Pancreas (tissue), 10 donors: ENCODE results near the gene WWC1. TPM values are rescaled to one million over a fixed set of nuclear protein-coding genes. Genes with fewer than 3 reads are reported as not detected.

Experiments used
- ATAC-seq, 4 donors: fragments of 200-7000 bp; cut with Tn5 transposase; one replicate each; pipeline versions ENCODE4 v1.8.0 to v1.9.1; 2020; ENCODE audit warnings: mild to moderate bottlenecking in 4 of 4, moderate library complexity in 4 of 4
- DNase-seq, 6 donors: peaks; one replicate each; pipeline ENCODE4 v3.0.0-alpha.2; 2020
- FAIRE-seq: peaks from 2 replicates; lab custom pipeline; 2012; peaks lifted over from hg19 to GRCh38; lab: Jason Lieb, UNC
- H3K27ac ChIP-seq, 4 donors: fragments of 200-600 bp; sonication (generic); 1 replicate in 3 of 4; 2 replicates in 1 of 4; pipeline versions ENCODE4 v1.5.0 to v1.8.0; 2020
- H3K27me3 ChIP-seq, 4 donors: fragments of 200-600 bp; one replicate each; pipeline ENCODE4 v1.8.0; 2021
- H3K36me3 ChIP-seq, 3 donors: fragments of 200-600 bp; sonication (generic) in 1 of 3; one replicate each; pipeline versions ENCODE4 v1.5.0 to v1.8.0; 2020 to 2021
- H3K4me1 ChIP-seq, 3 donors: fragments of 200-600 bp; one replicate each; pipeline ENCODE4 v1.8.0; 2021
- H3K4me3 ChIP-seq, 4 donors: fragments of 200-600 bp; sonication (generic) in 2 of 4; one replicate each; pipeline versions ENCODE4 v1.5.0 to v1.8.0; 2020 to 2021
- H3K9me3 ChIP-seq, 4 donors: fragments of 200-600 bp; one replicate each; pipeline ENCODE4 v1.8.0; 2021
- WGBS, 2 donors: extraction: QIAGEN DNeasy Blood & Tissue Kit; methylation state at CpG; one replicate each; pipeline ENCODE4 v1.1.7; 2013; 5-methylcytosine and 5-hydroxymethylcytosine counted together
- intact Hi-C, 3 donors: fragments of 100-400 bp; cut with DNase I; formaldehyde crosslinking; loops; one replicate each; pipeline versions ENCODE4 v1.11.1 to v1.14.2; 2022
- polyA plus RNA-seq, 2 donors: library from polyadenylated mRNA; stranded (reverse); fragments of 200-250 nt; gene quantifications; one replicate each; pipeline ENCODE4 v1.2.3, GENCODE V29; 2013
- total RNA-seq, 6 donors: library from RNA; stranded (reverse); fragmentation: NEBNext Ultra II Directional in 4 of 6; extraction: Animal tissue kit (Norgen Biotek cat#: 25700) in 4 of 6; gene quantifications; one replicate each; pipeline versions ENCODE4 v1.2.1 to v1.2.4, GENCODE V29; 2021 to 2023
- TF ChIP-seq, protein P1 (sequence below), 4 donors: fragments of 200-600 bp; sonication (generic) in 3 of 4; IDR thresholded peaks; one replicate each; pipeline versions ENCODE4 v1.5.0 to v1.8.0; 2021; ENCODE audit warnings: antibody characterized with exemption in 4 of 4
- donor health status: healthy with polysubstance abuse.
- donor health status: DM: no; HTN: no; CAD: no; lungs with moderate emphysema.
- donor health status: DM: no; HTN: no; CAD: no.
- donor health status: control.
- donor health status: control.
- donor health status: Bipolar disorder and iron deficiency.
- donor health status: DM: yes; HTN: yes; CAD: no.
- donor health status: DM: no; HTN: no; CAD: no.
- donor health status: DM: no; HTN: no; CAD: no.
- donor health status: DM: yes; HTN: yes; CAD: no.

Gene WWC1
- total and polyA plus RNA-seq, 8 donors = 35.0 to 54.2 (median 38.7) TPM

DNA sequence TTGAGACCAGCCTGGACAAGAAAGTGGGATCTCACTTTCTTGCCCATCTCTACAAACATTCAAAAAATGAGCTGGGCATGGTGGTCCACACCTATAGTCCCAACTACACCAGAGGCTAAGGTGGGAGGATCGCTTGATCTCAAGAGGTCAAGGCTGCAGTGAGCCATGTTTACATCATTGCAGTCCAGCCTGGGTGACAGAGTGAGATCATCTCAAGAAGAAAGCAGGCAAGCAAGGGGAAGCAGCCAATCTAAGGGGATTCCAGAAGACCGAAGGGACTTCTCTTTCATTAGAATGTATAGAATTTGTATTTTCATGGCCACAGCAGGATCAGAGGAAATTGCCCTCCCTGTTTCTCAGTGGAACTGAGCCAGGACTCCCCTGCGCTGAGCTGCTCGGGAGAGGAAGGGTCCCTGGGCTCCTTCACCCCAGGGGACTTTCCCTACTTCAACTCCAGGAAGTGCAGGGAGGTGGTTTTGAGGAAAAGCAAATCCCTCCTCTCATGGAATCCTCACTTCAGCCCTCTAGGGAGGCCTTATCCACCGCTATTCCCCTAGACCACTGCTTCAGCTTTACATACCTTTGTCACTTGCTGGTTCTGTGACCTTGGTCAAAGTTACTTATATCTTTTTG is 12.1 kb downstream of the WWC1 start:
- WGBS, 2 donors = 86 to 89% methylated on average over 5 of the region's 5 CpGs
- TF ChIP-seq, protein P1, sequence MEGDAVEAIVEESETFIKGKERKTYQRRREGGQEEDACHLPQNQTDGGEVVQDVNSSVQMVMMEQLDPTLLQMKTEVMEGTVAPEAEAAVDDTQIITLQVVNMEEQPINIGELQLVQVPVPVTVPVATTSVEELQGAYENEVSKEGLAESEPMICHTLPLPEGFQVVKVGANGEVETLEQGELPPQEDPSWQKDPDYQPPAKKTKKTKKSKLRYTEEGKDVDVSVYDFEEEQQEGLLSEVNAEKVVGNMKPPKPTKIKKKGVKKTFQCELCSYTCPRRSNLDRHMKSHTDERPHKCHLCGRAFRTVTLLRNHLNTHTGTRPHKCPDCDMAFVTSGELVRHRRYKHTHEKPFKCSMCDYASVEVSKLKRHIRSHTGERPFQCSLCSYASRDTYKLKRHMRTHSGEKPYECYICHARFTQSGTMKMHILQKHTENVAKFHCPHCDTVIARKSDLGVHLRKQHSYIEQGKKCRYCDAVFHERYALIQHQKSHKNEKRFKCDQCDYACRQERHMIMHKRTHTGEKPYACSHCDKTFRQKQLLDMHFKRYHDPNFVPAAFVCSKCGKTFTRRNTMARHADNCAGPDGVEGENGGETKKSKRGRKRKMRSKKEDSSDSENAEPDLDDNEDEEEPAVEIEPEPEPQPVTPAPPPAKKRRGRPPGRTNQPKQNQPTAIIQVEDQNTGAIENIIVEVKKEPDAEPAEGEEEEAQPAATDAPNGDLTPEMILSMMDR (IDR thresholded peaks at IDR 0.05) = no peak

GRCh38 chr5:168304349-168304748 is 12.9 kb downstream of the WWC1 start:
- no peaks in the 10 kb centered on the region for H3K36me3 ChIP-seq
- FAIRE-seq = no peak
- WGBS, 2 donors = 57 to 61% methylated on average over 2 of the region's 2 CpGs
- no peaks in the 10 kb centered on the region for H3K9me3 ChIP-seq
- no peak overlapping the region for H3K4me3 ChIP-seq
- no peaks in the 10 kb centered on the region for H3K27me3 ChIP-seq
- peak overlapping the region in 1 of 4 donors; percentile 23 for H3K27ac ChIP-seq
- no peak for DNase-seq
- TF ChIP-seq, protein P1 (IDR thresholded peaks at IDR 0.05) = no peak
- H3K4me1 ChIP-seq = peaks cover 13 to 64% (median 55%) of the 10 kb centered on the region in 3 donors
- ATAC-seq = no peak
- intact Hi-C loops = no loop called here

More for the DNA sequence above, 12.1 kb downstream of the WWC1 start:
- DNase-seq (no peak), FAIRE-seq (no peak), ATAC-seq (no peak)
- intact Hi-C loops = no loop called here
- Histone ChIP-seq H3K36me3 (no peaks in the 10 kb centered on the region), H3K27me3 (no peaks in the 10 kb centered on the region), H3K4me1 (peaks cover 13 to 61% (median 50%) of the 10 kb centered on the region in 3 donors), H3K9me3 (no peaks in the 10 kb centered on the region), H3K27ac (no peak overlapping the region), H3K4me3 (no peak overlapping the region)

GRCh38 chr5:168305281-168305680 is 13.8 kb downstream of the WWC1 start:
- 31 to 45% methylated on average over 7 of the region's 7 CpGs for WGBS, 2 donors
- Histone ChIP-seq H3K27me3 (no peaks in the 10 kb centered on the region), H3K4me1 (peaks cover 13 to 61% (median 46%) of the 10 kb centered on the region in 3 donors), H3K36me3 (no peaks in the 10 kb centered on the region), H3K9me3 (no peaks in the 10 kb centered on the region), H3K4me3 (no peak overlapping the region), H3K27ac (peak overlapping the region in 3 of 4 donors; percentile 10 to 60 (median 42))
- DNase-seq = no peak
- TF ChIP-seq, protein P1 (IDR thresholded peaks at IDR 0.05) = no peak
- intact Hi-C loops = no loop called here
- no peak for FAIRE-seq
- ATAC-seq = peak; percentile 21 to 67 (median 53)

DNA sequence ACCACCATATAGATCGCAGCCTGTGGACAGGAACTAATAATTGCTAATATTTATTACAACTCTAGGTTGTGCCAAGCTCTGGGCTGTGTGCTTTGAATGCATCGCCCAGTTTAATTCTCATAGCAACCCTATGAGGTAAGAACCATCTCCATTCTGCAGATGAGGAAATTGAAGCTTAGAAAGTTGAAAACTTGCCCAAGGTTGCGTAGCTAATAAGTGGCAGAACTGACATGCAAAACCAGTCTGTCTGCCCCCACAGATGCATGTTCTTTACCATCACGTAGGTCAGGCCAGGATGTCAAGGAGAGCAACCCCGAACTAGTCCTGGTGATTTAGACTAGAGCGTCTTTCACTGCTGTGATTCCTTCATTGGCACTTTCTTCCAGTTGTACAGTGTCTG is 15.6 kb downstream of the WWC1 start:
- DNase-seq = no peak
- FAIRE-seq = no peak
- no peaks in the 10 kb centered on the region for H3K9me3 ChIP-seq
- no peaks in the 10 kb centered on the region for H3K27me3 ChIP-seq
- no peak overlapping the region for H3K4me3 ChIP-seq
- intact Hi-C loops = no loop called here
- peaks cover 7 to 43% (median 30%) of the 10 kb centered on the region in 3 donors for H3K4me1 ChIP-seq
- peak in 1 of 4 donors; percentile 37 for ATAC-seq
- 62 to 66% methylated on average over 6 of the region's 6 CpGs for WGBS, 2 donors
- no peaks in the 10 kb centered on the region for H3K36me3 ChIP-seq
- TF ChIP-seq, protein P1 (IDR thresholded peaks at IDR 0.05) = no peak
- H3K27ac ChIP-seq = no peak overlapping the region

GRCh38 chr5:168307925-168308584 is 16.6 kb downstream of the WWC1 start:
- H3K27me3 ChIP-seq = no peaks in the 10 kb centered on the region
- peaks cover 7 to 40% (median 29%) of the 10 kb centered on the region in 3 donors for H3K4me1 ChIP-seq
- intact Hi-C loops = no loop called here
- 75 to 76% methylated on average over 4 of the region's 4 CpGs for WGBS, 2 donors
- ATAC-seq (no peak), DNase-seq (no peak), FAIRE-seq (no peak)
- TF ChIP-seq, protein P1 (IDR thresholded peaks at IDR 0.05) = no peak
- H3K4me3 ChIP-seq = no peak overlapping the region
- no peaks in the 10 kb centered on the region for H3K36me3 ChIP-seq
- H3K9me3 ChIP-seq = no peaks in the 10 kb centered on the region
- no peak overlapping the region for H3K27ac ChIP-seq
